Stimulated activated CD4-positive, alpha-beta T cell treated with anti-CD3 and anti-CD28 coated beads, Interleukin-1b, Interleukin-23, amount 100 ng/mL, for 4 hours (primary cell): ENCODE measurements around the gene TRIM33.
"Not testable (repeated sequence)": the region's sequence is repeated elsewhere in the genome, so short reads cannot be mapped to it uniquely, and the experiment has no call there.

Source experiments
- DNase-seq, 2 donors: peaks; one replicate each; pipeline ENCODE4 v3.0.0-alpha.2; 2020; ENCODE audit warnings: low read depth in 2 of 2

TRIM33 gene

GRCh38 chr1:114397601-114398000 lies 113.4 kb downstream of the TRIM33 start:
- DNase-seq, result no peak

- no peak for DNase-seq
Observed at GRCh38 chr1:114395863-114396262, 115.1 kb downstream of the TRIM33 start.

- no peak for DNase-seq
Observed at GRCh38 chr1:114390960-114391359, 120.0 kb downstream of the TRIM33 start.

GRCh38 chr1:114390361-114390760 lies 120.6 kb downstream of the TRIM33 start:
- no peak for DNase-seq

- DNase-seq, result no peak
Observed at GRCh38 chr1:114388432-114389003, 122.5 kb downstream of the TRIM33 start.

DNA sequence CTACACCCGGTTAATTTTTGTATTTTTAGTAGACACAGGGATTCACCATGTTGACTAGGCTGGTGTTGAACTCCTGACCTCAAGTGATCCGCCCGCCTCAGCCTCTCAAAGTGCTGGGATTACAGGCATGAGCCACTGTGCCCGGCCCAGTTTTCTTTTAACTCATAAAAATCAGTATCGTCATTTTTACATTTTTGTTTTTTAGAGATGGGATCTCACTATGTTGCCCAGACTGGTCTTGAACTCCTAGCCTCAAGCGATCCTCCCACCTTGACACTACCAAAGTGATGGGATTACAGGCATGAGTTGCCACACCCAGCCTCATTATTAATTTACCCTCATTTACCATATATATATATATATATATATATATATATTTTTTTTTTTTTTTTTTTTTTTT lies 123.4 kb downstream of the TRIM33 start:
- DNase-seq, result not testable (repeated sequence)

- no peak for DNase-seq
Observed at GRCh38 chr1:114387010-114387360, 124.0 kb downstream of the TRIM33 start.

DNA sequence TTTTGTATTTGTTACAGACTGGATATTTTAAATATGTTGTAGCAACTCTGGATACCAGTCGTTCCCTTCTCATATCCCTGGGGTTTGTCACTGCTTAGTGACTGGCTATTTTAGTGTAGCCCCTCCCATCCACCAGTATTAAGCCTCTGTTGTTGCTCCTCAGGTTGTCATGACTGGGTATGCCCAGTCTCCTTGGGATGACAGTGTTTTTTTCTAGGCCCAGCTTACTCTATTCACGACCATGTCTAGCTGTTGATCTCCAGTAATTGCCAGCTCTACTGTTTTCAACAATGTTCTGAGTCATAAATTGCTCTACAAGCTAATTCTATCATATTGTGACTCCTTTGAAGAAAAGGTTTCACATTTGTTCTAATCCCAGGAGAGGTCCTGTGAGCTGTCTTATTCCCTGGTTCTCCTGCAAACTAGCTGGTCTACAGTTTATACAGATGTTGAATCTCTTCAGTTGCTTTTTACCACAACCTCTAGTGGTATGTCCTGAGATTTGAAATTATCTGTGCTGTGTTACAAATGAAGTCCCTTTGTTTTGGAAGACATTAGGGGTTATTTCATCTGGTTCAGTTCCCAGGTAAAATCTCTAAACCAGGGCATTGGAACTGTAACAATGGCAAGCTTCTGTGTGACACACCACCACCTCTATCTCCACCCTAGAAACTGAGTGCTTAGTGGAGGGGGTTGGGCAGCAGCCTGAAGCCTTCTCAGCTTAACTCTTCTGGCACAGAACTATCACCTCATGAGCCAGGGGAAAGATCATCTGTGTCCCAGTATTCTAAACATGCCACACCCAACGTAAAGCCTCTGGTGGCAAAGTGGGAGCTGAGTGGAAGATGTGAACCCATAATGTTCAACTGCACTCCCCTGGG lies 124.6 kb downstream of the TRIM33 start:
- DNase-seq, result no peak

DNA sequence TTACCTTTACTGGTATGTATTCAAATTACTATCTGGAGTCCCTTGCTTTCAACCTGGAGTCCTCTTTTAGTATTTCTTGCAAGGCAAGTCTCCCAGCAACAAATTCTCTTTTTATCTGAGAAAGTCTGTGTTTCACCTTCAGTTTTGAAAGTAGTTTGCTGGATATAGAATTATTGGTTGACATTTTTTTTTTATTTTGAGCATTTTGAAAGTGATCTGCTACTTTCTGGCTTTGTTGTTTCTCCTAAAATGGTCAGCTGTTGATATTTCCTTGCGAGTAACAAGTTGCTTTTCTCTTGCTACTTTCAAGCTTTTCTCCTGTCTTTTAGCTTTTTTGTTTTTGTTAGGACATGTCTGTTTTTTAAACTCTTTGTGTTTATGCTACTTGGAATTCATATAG lies 126.1 kb downstream of the TRIM33 start:
- DNase-seq, result no peak

GRCh38 chr1:114379987-114380386 lies 131.0 kb downstream of the TRIM33 start:
- no peak for DNase-seq

DNA sequence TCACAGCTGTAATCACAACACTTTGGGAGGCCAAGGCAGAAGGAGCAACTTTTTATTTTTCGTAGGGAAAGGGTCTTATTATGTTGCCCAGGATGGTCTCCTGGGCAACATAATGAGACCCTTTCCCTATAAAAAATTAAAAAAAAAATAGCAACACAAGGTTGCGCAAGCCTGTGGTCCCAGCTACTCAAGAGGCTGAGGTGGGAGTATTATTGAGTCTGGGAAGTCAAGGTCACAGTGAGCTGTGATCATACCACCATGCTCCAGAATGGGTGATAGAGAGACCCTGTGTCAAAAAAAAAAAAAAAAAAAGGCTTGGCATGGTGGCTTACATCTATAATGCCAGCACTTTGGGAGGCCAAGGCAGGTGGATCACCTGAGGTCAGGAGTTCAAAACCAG lies 131.6 kb downstream of the TRIM33 start:
- no peak for DNase-seq

DNA sequence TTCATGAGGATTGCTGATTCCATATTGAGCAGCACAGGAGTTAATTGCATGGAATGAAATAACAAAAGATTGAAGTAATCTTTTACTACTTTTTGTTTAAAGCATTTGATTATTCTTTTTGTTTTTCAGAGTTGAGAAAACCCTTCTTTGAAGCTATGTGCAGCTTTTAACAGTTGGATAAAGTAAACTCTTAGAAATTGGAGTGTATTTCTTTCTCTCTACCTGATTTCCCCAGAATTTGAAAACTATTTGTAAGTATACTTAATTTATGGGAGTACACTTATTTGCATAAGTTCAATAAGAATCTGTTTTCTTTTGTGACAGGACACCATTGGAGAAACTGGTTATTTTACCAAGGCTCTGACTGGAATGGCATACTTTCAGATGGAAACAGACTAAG lies 133.6 kb downstream of the TRIM33 start:
- no peak for DNase-seq

DNA sequence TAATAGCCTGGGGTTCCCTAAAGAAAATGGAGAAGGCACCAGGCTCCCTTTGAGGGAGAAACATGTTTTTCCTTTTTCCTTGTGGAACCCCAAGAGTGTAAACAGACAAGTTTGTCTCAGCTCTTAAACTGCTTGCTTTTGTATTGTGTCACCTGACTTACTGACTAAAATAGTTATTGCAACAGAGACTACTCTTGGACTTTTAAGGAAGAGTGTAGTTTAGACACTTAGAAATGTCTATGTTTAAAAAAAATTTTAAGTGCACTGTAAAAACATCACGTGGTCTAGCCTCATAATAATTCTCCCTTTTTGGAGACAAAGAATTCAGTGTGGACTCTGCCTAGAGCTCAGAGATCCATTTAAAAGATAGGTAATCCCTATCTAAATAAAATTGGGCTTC lies 141.1 kb downstream of the TRIM33 start:
- DNase-seq, result no peak

- DNase-seq, result not testable (repeated sequence)
Observed at GRCh38 chr1:114369266-114369919, 141.6 kb downstream of the TRIM33 start.

DNA sequence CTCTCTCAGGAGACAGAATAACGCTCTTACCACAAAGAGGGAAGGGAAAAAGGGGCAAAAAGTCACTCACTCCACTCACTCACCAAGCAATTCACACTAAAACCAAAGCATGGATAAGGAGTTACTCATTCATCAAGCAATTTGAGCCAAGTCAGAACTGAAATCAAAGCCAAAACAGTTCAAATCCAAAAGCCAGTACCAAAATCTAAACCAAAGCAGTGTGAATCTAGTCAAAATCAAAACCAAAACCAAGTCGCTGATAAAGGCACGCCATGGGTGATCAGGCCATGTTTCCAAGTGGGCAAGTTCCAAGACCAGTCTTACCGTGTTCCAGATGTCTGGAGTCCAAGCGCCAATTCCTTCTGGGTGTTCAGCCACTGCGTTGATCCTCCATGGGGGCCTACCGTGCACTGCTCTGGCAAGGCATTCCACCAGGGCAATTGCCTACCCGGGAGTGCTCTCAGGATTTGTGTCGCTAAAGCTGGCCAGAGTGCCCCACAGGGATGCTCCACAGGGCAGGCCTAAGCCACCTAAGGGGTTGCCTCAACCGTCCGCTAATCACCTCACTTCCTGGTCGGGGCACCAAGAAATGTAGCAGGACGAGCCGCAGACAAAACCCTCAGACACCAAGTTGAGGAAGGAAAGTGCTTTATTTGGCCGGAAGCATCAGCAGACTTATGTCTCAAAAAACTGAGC lies 142.3 kb downstream of the TRIM33 start:
- DNase-seq, result no peak

- DNase-seq, result no peak
Observed at GRCh38 chr1:114367810-114368209, 143.2 kb downstream of the TRIM33 start.

DNA sequence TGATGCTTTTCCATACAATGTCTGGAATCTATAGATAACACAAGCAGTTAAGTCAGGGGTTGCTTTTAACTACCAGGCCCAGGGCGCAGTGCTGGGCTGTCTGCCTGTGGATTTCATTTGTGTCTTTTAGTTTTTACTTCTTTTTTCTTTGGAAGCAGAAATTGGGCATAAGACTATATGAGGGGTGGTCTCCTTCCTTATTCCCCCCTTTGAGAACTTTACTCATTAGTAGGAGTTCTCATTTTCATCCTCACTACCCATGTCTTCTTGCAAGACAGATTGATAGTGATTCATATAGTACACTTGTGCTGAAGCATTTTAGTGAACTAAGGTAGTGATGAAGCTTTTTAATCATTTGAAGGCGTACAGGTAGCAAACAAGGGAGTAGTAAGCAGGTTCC lies 147.8 kb downstream of the TRIM33 start:
- DNase-seq, result not testable (repeated sequence)

GRCh38 chr1:114359791-114360190 lies 151.2 kb downstream of the TRIM33 start:
- no peak for DNase-seq

GRCh38 chr1:114355240-114355639 lies 155.8 kb downstream of the TRIM33 start:
- no peak for DNase-seq

DNA sequence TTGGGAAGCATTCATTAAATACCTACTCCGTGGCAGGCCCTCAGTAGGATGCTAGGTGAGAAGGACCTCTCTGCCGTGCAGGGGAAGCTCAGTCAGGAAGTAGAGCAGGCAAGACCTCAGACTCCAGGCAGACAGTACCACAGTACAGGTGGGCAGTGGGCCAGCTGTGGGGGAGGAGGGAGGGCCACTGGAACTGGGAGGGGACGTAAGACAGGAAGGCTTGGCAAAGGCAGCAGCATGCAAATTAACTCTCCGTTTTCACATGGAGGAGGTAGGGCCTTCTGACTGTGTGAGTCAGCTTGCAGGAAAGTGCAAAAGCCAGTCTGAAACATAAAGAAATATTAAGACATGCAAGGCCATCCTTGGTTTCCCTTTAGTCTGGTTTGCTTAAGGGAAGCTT lies 157.7 kb downstream of the TRIM33 start:
- DNase-seq, result no peak

DNA sequence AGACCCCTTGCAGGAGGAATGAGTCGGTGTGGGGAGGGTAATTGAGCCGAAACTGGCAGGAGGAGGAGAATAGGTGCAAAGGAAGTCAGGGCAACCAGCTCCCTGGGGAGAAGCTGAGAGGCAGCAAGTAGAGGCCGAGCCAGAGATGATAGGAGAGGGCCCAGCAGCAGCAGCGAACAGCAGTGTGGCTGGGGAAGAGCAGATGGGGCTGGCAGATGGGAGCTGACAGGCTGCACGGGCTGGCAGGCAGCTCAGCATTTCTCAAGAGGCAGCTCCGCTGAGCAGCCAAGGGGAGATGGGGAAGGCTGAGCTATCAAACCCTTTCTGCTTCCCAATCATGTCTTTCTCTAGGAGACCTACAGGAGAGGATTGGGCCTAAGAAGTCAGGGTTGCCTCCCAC lies 158.2 kb downstream of the TRIM33 start:
- DNase-seq, result no peak

GRCh38 chr1:114350731-114351445 lies 160.1 kb downstream of the TRIM33 start:
- no peak for DNase-seq
